ENCODE data around the gene CEP112. TPM values are rescaled to one million over a fixed set of nuclear protein-coding genes. Genes with fewer than 3 reads are reported as not detected.

Gene CEP112
- total RNA-seq, 1 donor from 2014 or later: 3.8 TPM

DNA sequence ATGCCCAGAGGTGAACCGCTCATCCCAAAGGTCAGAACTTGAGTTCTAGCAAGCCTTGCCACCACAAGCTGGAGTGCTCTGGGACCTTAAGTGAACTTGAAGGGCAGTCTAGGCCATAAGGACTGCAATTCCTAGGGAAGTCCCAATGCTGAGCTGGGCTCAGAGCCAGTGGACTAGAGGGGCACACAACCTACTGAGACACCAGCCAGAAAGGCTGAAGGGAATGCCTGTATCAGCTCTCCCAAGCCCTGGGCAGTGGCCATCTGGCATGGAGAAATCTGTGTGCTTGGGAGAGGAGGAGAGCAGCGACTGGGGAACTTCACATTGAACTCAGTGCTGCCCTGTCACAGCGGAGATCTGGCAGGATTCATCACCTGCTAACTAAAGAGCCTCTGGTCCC, 201.3 kb downstream of the CEP112 start:
- TF ChIP-seq, protein P1, sequence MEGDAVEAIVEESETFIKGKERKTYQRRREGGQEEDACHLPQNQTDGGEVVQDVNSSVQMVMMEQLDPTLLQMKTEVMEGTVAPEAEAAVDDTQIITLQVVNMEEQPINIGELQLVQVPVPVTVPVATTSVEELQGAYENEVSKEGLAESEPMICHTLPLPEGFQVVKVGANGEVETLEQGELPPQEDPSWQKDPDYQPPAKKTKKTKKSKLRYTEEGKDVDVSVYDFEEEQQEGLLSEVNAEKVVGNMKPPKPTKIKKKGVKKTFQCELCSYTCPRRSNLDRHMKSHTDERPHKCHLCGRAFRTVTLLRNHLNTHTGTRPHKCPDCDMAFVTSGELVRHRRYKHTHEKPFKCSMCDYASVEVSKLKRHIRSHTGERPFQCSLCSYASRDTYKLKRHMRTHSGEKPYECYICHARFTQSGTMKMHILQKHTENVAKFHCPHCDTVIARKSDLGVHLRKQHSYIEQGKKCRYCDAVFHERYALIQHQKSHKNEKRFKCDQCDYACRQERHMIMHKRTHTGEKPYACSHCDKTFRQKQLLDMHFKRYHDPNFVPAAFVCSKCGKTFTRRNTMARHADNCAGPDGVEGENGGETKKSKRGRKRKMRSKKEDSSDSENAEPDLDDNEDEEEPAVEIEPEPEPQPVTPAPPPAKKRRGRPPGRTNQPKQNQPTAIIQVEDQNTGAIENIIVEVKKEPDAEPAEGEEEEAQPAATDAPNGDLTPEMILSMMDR (IDR thresholded peaks at IDR 0.05): no peak
- Mint-ChIP-seq H3K9me3 (peaks cover 15% of the 10 kb centered on the region), H3K4me3 (no peak overlapping the region), H3K27me3 (no peaks in the 10 kb centered on the region), H3K27ac (no peak overlapping the region), H3K36me3 (ENCODE audit: low read depth) (peaks cover 7% of the 10 kb centered on the region), H3K4me1 (no peaks in the 10 kb centered on the region)
- POLR2A ChIA-PET: no interaction called here
- DNase-seq (no peak), ATAC-seq (ENCODE audit: low read depth) (no peak)
- intact Hi-C loops (cut with micrococcal nuclease): no loop called here
- CTCF ChIA-PET: no interaction called here

DNA sequence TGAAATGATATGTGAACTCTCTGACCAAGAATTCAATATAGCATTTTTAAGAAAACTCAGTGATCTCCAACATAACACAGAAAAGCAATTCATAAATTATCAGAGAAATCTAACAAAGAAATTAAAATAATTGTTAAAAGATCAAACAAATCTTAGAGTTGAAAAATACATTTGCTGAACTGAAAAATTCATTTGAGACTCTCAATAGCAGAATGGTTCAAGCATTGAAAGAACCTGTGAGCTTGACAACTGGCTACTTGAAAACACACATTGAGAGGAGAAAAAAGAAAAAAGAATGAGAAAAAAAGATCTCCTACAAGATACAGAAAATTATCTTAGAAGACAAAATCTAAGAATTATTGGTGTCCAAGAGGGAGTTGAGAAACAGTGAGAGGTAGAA, 203.5 kb downstream of the CEP112 start:
- no peaks in the 10 kb centered on the region for H3K4me1 Mint-ChIP-seq
- H3K9me3 Mint-ChIP-seq: peaks cover 15% of the 10 kb centered on the region
- intact Hi-C loops (cut with micrococcal nuclease): no loop called here
- H3K27ac Mint-ChIP-seq: no peak overlapping the region
- POLR2A ChIA-PET: no interaction called here
- CTCF ChIA-PET: no interaction called here
- DNase-seq (no peak), ATAC-seq (ENCODE audit: low read depth) (no peak)
- no peak overlapping the region for H3K4me3 Mint-ChIP-seq
- H3K27me3 Mint-ChIP-seq: peaks cover under 1% of the 10 kb centered on the region
- H3K36me3 Mint-ChIP-seq (ENCODE audit: low read depth): peaks cover 7% of the 10 kb centered on the region
- TF ChIP-seq, protein P1 (IDR thresholded peaks at IDR 0.05): no peak

DNA sequence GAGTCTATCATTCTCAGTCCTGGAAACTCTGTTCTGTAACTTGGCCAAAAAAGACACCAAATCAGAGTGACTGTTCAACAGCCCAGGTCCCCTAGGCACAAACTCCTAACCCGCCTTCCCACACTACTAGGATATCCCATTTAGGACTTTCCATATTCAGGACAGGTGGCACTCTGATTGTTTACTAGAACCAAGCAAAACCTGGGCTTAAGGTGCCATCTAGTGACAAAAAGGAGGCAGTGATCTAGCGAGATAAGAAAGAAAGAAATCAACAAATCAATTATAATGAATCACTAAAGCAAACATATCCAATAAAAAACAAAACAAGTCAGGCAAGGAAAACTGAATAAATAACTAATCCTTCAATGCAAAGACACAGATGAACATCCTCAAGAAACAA, 203.9 kb downstream of the CEP112 start:
- H3K9me3 Mint-ChIP-seq: peaks cover 15% of the 10 kb centered on the region
- no peak overlapping the region for H3K4me3 Mint-ChIP-seq

DNA sequence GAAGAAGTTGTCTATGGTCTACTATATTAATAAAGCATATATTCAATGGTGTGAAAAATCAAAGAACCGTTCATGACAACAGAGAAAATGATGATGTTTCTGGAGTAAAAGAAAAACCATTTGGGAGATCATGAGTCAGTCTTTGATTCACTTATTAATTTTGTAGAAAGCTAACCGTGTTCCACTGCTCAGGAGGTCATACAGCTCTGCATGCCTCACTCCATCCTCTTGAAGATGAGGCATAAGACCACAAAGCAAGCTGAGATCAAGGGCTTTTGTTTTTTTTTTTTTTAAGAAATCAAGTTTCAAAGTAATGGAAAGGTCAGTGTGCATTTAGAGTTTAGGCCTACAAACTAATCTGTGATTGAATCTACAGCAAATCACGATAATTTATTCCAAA, 206.4 kb downstream of the CEP112 start:
- intact Hi-C loops (cut with micrococcal nuclease): no loop called here
- no peak overlapping the region for H3K27ac Mint-ChIP-seq
- DNase-seq: no peak
- H3K27me3 Mint-ChIP-seq: peaks cover 2% of the 10 kb centered on the region
- TF ChIP-seq, protein P1 (IDR thresholded peaks at IDR 0.05): no peak
- ChIA-PET CTCF (no interaction called here), POLR2A (no interaction called here)
- no peak for ATAC-seq (ENCODE audit: low read depth)
- no peaks in the 10 kb centered on the region for H3K4me1 Mint-ChIP-seq
- H3K36me3 Mint-ChIP-seq (ENCODE audit: low read depth): peaks cover 7% of the 10 kb centered on the region
- H3K4me3 Mint-ChIP-seq: no peak overlapping the region
- H3K9me3 Mint-ChIP-seq: peaks cover 15% of the 10 kb centered on the region

More for the DNA sequence above, 203.9 kb downstream of the CEP112 start:
- ATAC-seq (ENCODE audit: low read depth): no peak
- TF ChIP-seq, protein P1 (IDR thresholded peaks at IDR 0.05): no peak
- intact Hi-C loops (cut with micrococcal nuclease): no loop called here
- H3K27me3 Mint-ChIP-seq: peaks cover 2% of the 10 kb centered on the region
- H3K36me3 Mint-ChIP-seq (ENCODE audit: low read depth): peaks cover 7% of the 10 kb centered on the region
- DNase-seq: no peak
- H3K4me1 Mint-ChIP-seq: no peaks in the 10 kb centered on the region
- CTCF ChIA-PET: no interaction called here
- H3K27ac Mint-ChIP-seq: no peak overlapping the region
- POLR2A ChIA-PET: no interaction called here

DNA sequence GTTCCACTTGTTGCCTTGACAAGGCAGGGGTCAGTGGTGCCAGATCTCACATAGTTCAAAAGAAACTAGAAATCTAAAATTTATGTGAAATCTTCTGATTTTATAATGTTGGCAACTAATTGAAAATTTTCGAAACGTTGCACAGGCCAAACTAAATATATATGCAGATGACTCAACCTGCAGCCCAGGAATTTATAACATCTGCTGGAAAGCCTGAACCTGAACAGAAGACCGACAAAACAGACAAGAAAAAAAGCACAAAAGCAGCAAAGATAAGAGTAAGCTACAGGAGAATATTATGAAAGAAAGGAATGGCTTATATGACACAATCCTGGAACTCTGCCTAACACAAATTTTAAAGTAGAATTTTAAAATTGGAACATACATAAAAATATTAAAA, 207.6 kb downstream of the CEP112 start:
- Mint-ChIP-seq H3K4me1 (no peaks in the 10 kb centered on the region), H3K36me3 (ENCODE audit: low read depth) (peaks cover 7% of the 10 kb centered on the region), H3K27me3 (peaks cover 2% of the 10 kb centered on the region), H3K27ac (no peak overlapping the region), H3K9me3 (peaks cover 15% of the 10 kb centered on the region), H3K4me3 (no peak overlapping the region)
- DNase-seq: no peak
- TF ChIP-seq, protein P1 (IDR thresholded peaks at IDR 0.05): no peak
- intact Hi-C loops (cut with micrococcal nuclease): no loop called here
- POLR2A ChIA-PET: no interaction called here
- ATAC-seq (ENCODE audit: low read depth): no peak
- CTCF ChIA-PET: no interaction called here

Data from activated B cell treated with CpG ODN at 0.5 μM for 24 hours (primary cell).